Activated B cell treated with CpG ODN at 0.5 μM for 24 hours (primary cell): ENCODE measurements around the gene LAMA1. TPM values are rescaled to one million over a fixed set of nuclear protein-coding genes. Genes with fewer than 3 reads are reported as not detected.

Source experiments
- ATAC-seq: fragments of 200-7000 bp; cut with Tn5 transposase; one replicate; pipeline ENCODE4 v1.10.0; 2021; ENCODE audit warnings: low read depth, mild to moderate bottlenecking, moderate library complexity
- CTCF ChIA-PET: fragments of 350-600 bp; sonication (Branson Sonifier 250); formaldehyde crosslinking; loops from one replicate; lab custom pipeline; 2021; ENCODE audit warnings: antibody characterized with exemption; lab: Charles Lee
- POLR2A ChIA-PET: fragments of 350-600 bp; sonication (Branson Sonifier 250); formaldehyde crosslinking; loops from one replicate; lab custom pipeline; 2021; ENCODE audit warnings: antibody characterized with exemption; lab: Charles Lee
- DNase-seq: peaks from one replicate; pipeline ENCODE4 v3.0.0; 2022
- H3K27ac Mint-ChIP-seq: one replicate; pipeline ENCODE4 v1.8.0; 2020; ENCODE audit warnings: mixed read lengths
- H3K27me3 Mint-ChIP-seq: one replicate; pipeline ENCODE4 v1.8.0; 2021; ENCODE audit warnings: mixed read lengths
- H3K36me3 Mint-ChIP-seq: one replicate; pipeline ENCODE4 v1.8.0; 2021; ENCODE audit warnings: low read depth, mixed read lengths
- H3K4me1 Mint-ChIP-seq: one replicate; pipeline ENCODE4 v1.8.0; 2021; ENCODE audit warnings: mixed read lengths
- H3K4me3 Mint-ChIP-seq: one replicate; pipeline ENCODE4 v1.8.0; 2020; ENCODE audit warnings: mild to moderate bottlenecking, mixed read lengths
- H3K9me3 Mint-ChIP-seq: one replicate; pipeline ENCODE4 v1.8.0; 2020; ENCODE audit warnings: mixed read lengths
- intact Hi-C: fragments of 100-400 bp; cut with micrococcal nuclease; formaldehyde crosslinking; loops from one replicate; pipeline ENCODE4 v1.15.1; 2024
- total RNA-seq: library from RNA; stranded (reverse); gene quantifications from 2 replicates; pipeline ENCODE4 v1.2.3, GENCODE V29; 2022
- TF ChIP-seq, protein P1 (sequence below): fragments of 200-600 bp; IDR thresholded peaks from one replicate; pipeline ENCODE4 v1.8.0; 2022; ENCODE audit warnings: antibody characterized with exemption, mild to moderate bottlenecking

The LAMA1 gene
- total RNA-seq, 1 donor from 2014 or later, result not detected

- Mint-ChIP-seq H3K4me1 (no peaks in the 10 kb centered on the region), H3K4me3 (no peak overlapping the region), H3K36me3 (no peaks in the 10 kb centered on the region), H3K27ac (no peak overlapping the region), H3K27me3 (no peaks in the 10 kb centered on the region), H3K9me3 (no peaks in the 10 kb centered on the region)
- TF ChIP-seq, protein P1, sequence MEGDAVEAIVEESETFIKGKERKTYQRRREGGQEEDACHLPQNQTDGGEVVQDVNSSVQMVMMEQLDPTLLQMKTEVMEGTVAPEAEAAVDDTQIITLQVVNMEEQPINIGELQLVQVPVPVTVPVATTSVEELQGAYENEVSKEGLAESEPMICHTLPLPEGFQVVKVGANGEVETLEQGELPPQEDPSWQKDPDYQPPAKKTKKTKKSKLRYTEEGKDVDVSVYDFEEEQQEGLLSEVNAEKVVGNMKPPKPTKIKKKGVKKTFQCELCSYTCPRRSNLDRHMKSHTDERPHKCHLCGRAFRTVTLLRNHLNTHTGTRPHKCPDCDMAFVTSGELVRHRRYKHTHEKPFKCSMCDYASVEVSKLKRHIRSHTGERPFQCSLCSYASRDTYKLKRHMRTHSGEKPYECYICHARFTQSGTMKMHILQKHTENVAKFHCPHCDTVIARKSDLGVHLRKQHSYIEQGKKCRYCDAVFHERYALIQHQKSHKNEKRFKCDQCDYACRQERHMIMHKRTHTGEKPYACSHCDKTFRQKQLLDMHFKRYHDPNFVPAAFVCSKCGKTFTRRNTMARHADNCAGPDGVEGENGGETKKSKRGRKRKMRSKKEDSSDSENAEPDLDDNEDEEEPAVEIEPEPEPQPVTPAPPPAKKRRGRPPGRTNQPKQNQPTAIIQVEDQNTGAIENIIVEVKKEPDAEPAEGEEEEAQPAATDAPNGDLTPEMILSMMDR, result no peak
- ChIA-PET CTCF (no interaction called here), POLR2A (no interaction called here)
- DNase-seq (no peak), ATAC-seq (no peak)
- intact Hi-C loops, result loop anchor here (10.0 kb wide), 1 partner anchor 60 kb away; no protein-coding TSS in a partner anchor
These were observed 142.5 kb downstream of the LAMA1 start for GRCh38 chr18:6975084-6975483.

DNA sequence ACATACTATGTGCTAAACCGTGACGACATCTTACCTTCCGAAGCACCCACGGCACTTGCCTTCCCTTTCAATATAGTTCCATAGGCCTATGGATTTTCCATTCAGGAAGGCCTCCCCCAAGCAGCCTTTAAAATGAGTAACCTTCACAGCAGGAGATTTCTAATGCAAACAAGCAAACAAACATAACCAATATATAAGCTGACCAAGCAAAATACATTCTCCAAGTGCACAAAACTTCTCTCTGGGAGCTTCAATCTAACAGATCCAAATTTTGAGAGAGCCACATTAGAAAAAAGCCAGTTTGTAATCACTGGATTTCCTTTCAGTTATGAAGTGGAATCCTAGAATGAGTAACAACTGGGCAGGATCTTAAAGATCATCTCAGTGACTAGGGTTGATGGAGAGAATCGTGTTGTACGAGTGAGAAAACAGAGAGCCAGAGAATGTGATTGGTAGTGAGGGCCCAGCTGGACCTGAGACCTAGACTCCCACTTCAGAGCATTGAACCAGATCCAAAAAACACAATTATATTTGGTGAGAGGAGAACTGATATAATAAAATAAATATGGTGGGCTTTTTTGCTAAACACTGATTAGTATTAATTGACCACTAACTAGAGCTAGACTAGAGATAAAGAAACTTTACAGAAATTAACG, 145.6 kb downstream of the LAMA1 start:
- intact Hi-C loops, result loop anchor here (10.0 kb wide), 1 partner anchor 57 kb away; no protein-coding TSS in a partner anchor
- H3K36me3 Mint-ChIP-seq, result no peaks in the 10 kb centered on the region
- POLR2A ChIA-PET, result no interaction called here
- ATAC-seq (no peak), DNase-seq (no peak)
- no peaks in the 10 kb centered on the region for H3K9me3 Mint-ChIP-seq
- CTCF ChIA-PET, result no interaction called here
- H3K27me3 Mint-ChIP-seq, result no peaks in the 10 kb centered on the region
- no peak overlapping the region for H3K4me3 Mint-ChIP-seq
- TF ChIP-seq, protein P1, result no peak
- no peaks in the 10 kb centered on the region for H3K4me1 Mint-ChIP-seq
- no peak overlapping the region for H3K27ac Mint-ChIP-seq

- ATAC-seq (no peak), DNase-seq (no peak)
- Mint-ChIP-seq H3K4me1 (no peaks in the 10 kb centered on the region), H3K4me3 (no peak overlapping the region), H3K36me3 (no peaks in the 10 kb centered on the region), H3K27me3 (no peaks in the 10 kb centered on the region), H3K9me3 (peaks cover 3% of the 10 kb centered on the region), H3K27ac (no peak overlapping the region)
- POLR2A ChIA-PET, result no interaction called here
- TF ChIP-seq, protein P1, result no peak
- CTCF ChIA-PET, result interaction anchor here (0.7 kb wide), 1 partner anchor 168 kb away, joined by 3 read pairs; no protein-coding TSS in a partner anchor
- intact Hi-C loops, result no loop called here
These were observed 154.0 kb downstream of the LAMA1 start for GRCh38 chr18:6963452-6964097.

GRCh38 chr18:6962571-6963451, 154.8 kb downstream of the LAMA1 start:
- DNase-seq (no peak), ATAC-seq (no peak)
- Mint-ChIP-seq H3K9me3 (peaks cover 3% of the 10 kb centered on the region), H3K4me3 (no peak overlapping the region), H3K4me1 (no peaks in the 10 kb centered on the region), H3K27me3 (no peaks in the 10 kb centered on the region), H3K36me3 (no peaks in the 10 kb centered on the region), H3K27ac (no peak overlapping the region)
- ChIA-PET POLR2A (no interaction called here), CTCF (no interaction called here)
- TF ChIP-seq, protein P1, result no peak
- intact Hi-C loops, result no loop called here

GRCh38 chr18:6961331-6961730, 156.3 kb downstream of the LAMA1 start:
- no peaks in the 10 kb centered on the region for H3K4me1 Mint-ChIP-seq

More at GRCh38 chr18:6961331-6961730, 156.3 kb downstream of the LAMA1 start:
- no peaks in the 10 kb centered on the region for H3K27me3 Mint-ChIP-seq
- intact Hi-C loops, result no loop called here
- TF ChIP-seq, protein P1, result no peak
- CTCF ChIA-PET, result no interaction called here
- H3K4me3 Mint-ChIP-seq, result no peak overlapping the region
- POLR2A ChIA-PET, result no interaction called here
- DNase-seq (no peak), ATAC-seq (no peak)
- no peaks in the 10 kb centered on the region for H3K36me3 Mint-ChIP-seq
- no peak overlapping the region for H3K27ac Mint-ChIP-seq
- H3K9me3 Mint-ChIP-seq, result peaks cover 3% of the 10 kb centered on the region
